ENCODE results near the gene ISOC2. TPM values are rescaled to one million over a fixed set of nuclear protein-coding genes. Genes with fewer than 3 reads are reported as not detected.

The ISOC2 gene
- total and polyA plus RNA-seq, 8 donors = 23.8 to 49.4 (median 31.8) TPM

DNA sequence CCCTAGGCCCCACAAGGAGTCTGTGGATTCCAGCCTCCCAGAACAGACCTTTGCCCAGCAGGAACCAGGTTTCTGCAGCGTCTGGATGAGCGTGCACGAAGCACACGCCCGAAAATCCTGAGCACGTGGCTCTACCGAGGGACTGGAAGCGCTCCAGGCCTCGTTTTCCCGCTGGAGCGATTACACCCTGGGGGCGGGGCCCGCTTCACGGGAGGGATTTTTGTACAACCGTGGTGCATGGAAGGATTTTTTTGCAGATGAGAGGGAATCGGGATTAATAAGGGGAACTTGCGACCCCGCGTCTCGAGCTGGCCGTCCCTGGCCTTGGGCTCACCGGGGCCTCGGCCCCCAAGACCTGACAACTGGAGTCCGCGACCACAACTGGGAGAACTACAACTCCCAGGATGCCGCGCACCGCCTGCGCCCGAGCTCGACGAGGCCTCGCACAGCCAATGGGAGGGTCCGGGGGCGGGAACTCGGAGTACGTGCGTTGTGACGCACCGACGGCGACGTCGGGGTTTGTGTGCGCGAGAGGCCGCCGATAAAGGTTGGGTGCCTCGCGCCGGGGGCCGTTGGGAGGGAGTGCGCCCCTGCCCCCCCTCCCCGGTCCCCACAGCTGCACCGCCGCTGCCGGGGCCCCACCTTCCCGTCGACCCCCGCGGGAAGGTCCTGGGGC is 14.8 kb upstream of the ISOC2 start, which contains the start of gene ZNF628:
Gene ZNF628 (plus strand): TSS at position 518 of the 676 bp plus-strand sequence. CDS start 3,294 bp downstream, outside the sequence.
- H3K9me3 ChIP-seq = no peaks in the 10 kb centered on the region
- intact Hi-C loops (cut with DNase I) = no loop called here
- ATAC-seq = peak; percentile 97
- H3K27me3 ChIP-seq = no peaks in the 10 kb centered on the region
- H3K36me3 ChIP-seq = peaks cover 0 to 7% of the 10 kb centered on the region in 2 donors
- H3K27ac ChIP-seq = peak within 1 kb of the TSS; percentile 93
- H3K4me3 ChIP-seq = peak within 1 kb of the TSS; percentile 49 to 60
- TF ChIP-seq, protein P1, sequence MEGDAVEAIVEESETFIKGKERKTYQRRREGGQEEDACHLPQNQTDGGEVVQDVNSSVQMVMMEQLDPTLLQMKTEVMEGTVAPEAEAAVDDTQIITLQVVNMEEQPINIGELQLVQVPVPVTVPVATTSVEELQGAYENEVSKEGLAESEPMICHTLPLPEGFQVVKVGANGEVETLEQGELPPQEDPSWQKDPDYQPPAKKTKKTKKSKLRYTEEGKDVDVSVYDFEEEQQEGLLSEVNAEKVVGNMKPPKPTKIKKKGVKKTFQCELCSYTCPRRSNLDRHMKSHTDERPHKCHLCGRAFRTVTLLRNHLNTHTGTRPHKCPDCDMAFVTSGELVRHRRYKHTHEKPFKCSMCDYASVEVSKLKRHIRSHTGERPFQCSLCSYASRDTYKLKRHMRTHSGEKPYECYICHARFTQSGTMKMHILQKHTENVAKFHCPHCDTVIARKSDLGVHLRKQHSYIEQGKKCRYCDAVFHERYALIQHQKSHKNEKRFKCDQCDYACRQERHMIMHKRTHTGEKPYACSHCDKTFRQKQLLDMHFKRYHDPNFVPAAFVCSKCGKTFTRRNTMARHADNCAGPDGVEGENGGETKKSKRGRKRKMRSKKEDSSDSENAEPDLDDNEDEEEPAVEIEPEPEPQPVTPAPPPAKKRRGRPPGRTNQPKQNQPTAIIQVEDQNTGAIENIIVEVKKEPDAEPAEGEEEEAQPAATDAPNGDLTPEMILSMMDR (IDR thresholded peaks at IDR 0.05) = no peak
- DNase-seq = peak; percentile 98 to 99 (median 99)
- peaks cover 4 to 18% of the 10 kb centered on the region in 2 donors for H3K4me1 ChIP-seq

DNA sequence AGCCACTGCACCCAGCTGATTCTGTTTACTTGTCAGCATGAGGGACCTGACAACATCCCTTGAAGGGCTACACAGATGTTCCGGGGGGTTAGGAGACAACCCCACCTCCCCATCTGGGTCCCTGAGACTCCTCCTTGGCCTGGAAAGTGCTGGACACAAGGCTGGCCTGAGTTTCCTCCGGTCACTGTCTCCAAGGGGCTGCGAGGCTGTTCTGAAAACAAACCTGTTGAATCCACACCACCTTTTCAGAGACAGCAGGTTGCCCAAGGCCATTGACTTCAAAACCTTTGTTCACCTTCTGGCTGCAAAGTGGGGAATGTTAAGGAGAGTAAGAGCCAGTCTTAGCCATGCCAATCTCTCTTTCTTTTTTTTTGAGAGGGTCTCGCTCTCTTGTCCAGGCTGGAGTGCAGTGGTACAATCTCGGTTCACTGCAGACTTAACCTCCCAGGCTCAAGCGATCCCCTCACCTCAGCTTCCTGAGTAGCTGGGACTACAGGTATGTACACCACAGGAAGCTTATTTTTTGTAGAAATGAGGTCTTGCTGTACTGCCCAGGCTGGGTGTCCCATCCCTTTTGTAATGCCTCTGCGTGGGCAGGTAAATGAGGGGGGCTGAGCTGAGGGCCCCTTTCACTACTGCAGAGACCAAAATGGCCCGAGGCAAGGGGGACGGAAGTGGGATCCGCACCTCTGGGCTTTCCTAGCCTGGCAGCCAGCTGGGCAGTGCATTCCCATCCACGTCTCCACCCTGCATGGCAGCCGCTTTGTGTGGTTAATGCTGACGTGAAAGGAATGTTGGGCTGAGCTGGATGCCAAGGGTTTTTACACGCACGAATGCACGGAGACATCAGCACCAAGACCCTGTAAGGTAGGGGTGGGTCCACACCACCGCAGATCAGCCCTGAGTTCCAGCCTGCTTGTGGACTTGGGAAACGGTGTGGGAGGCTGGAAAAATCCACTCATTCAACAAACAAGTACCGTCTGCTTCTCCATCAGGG is 13.1 kb upstream of the ISOC2 start:
- intact Hi-C loops (cut with DNase I) = no loop called here
- peak in 1 of 4 donors; percentile 39 for DNase-seq
- peaks cover 4 to 18% of the 10 kb centered on the region in 2 donors for H3K4me1 ChIP-seq
- no peak for ATAC-seq
- TF ChIP-seq, protein P1 (IDR thresholded peaks at IDR 0.05) = no peak
- H3K4me3 ChIP-seq = no peak overlapping the region
- H3K27me3 ChIP-seq = no peaks in the 10 kb centered on the region
- no peaks in the 10 kb centered on the region for H3K9me3 ChIP-seq
- H3K36me3 ChIP-seq = no peaks in the 10 kb centered on the region
- H3K27ac ChIP-seq = no peak overlapping the region

- Histone ChIP-seq H3K27me3 (no peaks in the 10 kb centered on the region), H3K4me1 (peaks cover 4 to 18% of the 10 kb centered on the region in 2 donors), H3K36me3 (no peaks in the 10 kb centered on the region), H3K27ac (no peak overlapping the region), H3K4me3 (no peak overlapping the region), H3K9me3 (no peaks in the 10 kb centered on the region)
- intact Hi-C loops (cut with DNase I) = no loop called here
- TF ChIP-seq, protein P1 (IDR thresholded peaks at IDR 0.05) = no peak
- ATAC-seq = no peak
- DNase-seq = peak in 1 of 4 donors; percentile 40
Measured at GRCh38 chr19:55473225-55474012, 12.0 kb upstream of the ISOC2 start.

- no peak overlapping the region for H3K27ac ChIP-seq
- peak in 1 of 4 donors; percentile 62 for DNase-seq
- no peak overlapping the region for H3K4me3 ChIP-seq
- peak; percentile 28 for ATAC-seq
- no peaks in the 10 kb centered on the region for H3K36me3 ChIP-seq
- H3K9me3 ChIP-seq = no peaks in the 10 kb centered on the region
- TF ChIP-seq, protein P1 (IDR thresholded peaks at IDR 0.05) = no peak
- H3K27me3 ChIP-seq = no peaks in the 10 kb centered on the region
- peaks cover 0 to 19% of the 10 kb centered on the region in 2 donors for H3K4me1 ChIP-seq
- intact Hi-C loops (cut with DNase I) = no loop called here
Measured at GRCh38 chr19:55472463-55472862, 11.0 kb upstream of the ISOC2 start.
